ENCODE measurements around the gene HMGCS2.

The HMGCS2 gene

DNA sequence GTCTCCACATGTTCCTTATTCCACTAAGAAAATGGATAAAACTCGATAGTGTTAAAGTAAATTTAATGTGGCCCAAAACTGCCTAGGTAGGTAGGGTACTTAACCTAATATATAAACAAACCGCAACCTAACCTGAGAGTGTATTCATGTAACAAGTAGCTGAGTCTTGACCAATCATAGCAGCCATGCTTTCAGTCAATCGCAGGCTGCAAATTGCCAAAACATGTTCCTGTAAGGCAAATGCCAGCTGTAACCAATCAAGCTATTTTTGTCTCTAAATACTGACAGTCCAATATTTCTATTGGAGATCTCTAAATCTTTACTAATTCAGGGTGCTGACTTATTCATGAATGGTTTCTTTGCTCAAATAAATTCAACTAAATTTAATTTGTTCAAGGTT, 3.1 kb upstream of the HMGCS2 start:
- Histone ChIP-seq H3K79me2 (ENCODE audit: insufficient read depth, low read length) (no peaks in the 10 kb centered on the region), H4K20me1 (ENCODE audit: insufficient read depth, low read length) (no peaks in the 10 kb centered on the region), H3K27ac (ENCODE audit: low read length) (no peak overlapping the region), H3K4me2 (ENCODE audit: insufficient read depth, low read length) (no peak overlapping the region), H3K4me3 (ENCODE audit: low read depth in 1 of 2, low read length in 2 of 2) (no peak overlapping the region), H3K9me3 (ENCODE audit: insufficient read depth, low read length, severe bottlenecking) (no peaks in the 10 kb centered on the region), H3K36me3 (ENCODE audit: insufficient read depth, low read length) (no peaks in the 10 kb centered on the region), H3K9ac (ENCODE audit: low read depth, low read length) (no peak overlapping the region), H2AFZ (ENCODE audit: low read depth, low read length) (no peak overlapping the region), H3K27me3 (ENCODE audit: insufficient read depth, low read length, poor library complexity) (peaks cover 26% of the 10 kb centered on the region), H3K4me1 (ENCODE audit: insufficient read depth, low read length) (no peaks in the 10 kb centered on the region)
- no peak for ATAC-seq (ENCODE audit: insufficient read depth, low read depth)
- TF ChIP-seq, protein P1, sequence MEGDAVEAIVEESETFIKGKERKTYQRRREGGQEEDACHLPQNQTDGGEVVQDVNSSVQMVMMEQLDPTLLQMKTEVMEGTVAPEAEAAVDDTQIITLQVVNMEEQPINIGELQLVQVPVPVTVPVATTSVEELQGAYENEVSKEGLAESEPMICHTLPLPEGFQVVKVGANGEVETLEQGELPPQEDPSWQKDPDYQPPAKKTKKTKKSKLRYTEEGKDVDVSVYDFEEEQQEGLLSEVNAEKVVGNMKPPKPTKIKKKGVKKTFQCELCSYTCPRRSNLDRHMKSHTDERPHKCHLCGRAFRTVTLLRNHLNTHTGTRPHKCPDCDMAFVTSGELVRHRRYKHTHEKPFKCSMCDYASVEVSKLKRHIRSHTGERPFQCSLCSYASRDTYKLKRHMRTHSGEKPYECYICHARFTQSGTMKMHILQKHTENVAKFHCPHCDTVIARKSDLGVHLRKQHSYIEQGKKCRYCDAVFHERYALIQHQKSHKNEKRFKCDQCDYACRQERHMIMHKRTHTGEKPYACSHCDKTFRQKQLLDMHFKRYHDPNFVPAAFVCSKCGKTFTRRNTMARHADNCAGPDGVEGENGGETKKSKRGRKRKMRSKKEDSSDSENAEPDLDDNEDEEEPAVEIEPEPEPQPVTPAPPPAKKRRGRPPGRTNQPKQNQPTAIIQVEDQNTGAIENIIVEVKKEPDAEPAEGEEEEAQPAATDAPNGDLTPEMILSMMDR (IDR thresholded peaks at IDR 0.05; ENCODE audit: borderline replicate concordance, extremely low read depth, low read length, poor library complexity, severe bottlenecking): no peak
- no peak for TF ChIP-seq EZH2 (IDR thresholded peaks at IDR 0.05; ENCODE audit: borderline replicate concordance, low read depth, low read length, severe bottlenecking)
- DNase-seq: no peak

DNA sequence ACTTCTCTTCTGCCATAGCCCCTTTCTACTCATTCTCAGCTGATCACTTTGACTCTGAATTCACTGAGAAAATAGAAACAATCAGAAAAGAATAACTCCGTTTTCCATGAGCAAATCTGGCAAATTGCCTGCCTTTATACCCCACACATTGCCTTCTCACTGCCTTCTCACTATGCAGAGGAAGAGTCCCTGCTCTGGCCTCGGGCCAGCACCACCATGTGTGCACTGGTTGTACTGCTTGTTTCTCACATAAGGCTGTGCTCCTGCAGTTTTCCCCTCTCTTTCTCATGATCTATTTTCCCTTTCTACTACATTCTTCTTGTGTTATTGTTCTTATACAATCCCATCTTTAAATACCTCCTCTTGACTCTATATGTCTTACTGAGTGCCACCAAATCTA, 2.3 kb upstream of the HMGCS2 start:
- Histone ChIP-seq H4K20me1 (ENCODE audit: insufficient read depth, low read length) (no peaks in the 10 kb centered on the region), H3K4me2 (ENCODE audit: insufficient read depth, low read length) (no peak overlapping the region), H3K27me3 (ENCODE audit: insufficient read depth, low read length, poor library complexity) (peaks cover 29% of the 10 kb centered on the region), H3K4me3 (ENCODE audit: low read depth in 1 of 2, low read length in 2 of 2) (no peak overlapping the region), H3K36me3 (ENCODE audit: insufficient read depth, low read length) (no peaks in the 10 kb centered on the region), H3K79me2 (ENCODE audit: insufficient read depth, low read length) (no peaks in the 10 kb centered on the region), H3K4me1 (ENCODE audit: insufficient read depth, low read length) (no peaks in the 10 kb centered on the region), H3K27ac (ENCODE audit: low read length) (no peak overlapping the region), H3K9me3 (ENCODE audit: insufficient read depth, low read length, severe bottlenecking) (no peaks in the 10 kb centered on the region), H3K9ac (ENCODE audit: low read depth, low read length) (no peak overlapping the region), H2AFZ (ENCODE audit: low read depth, low read length) (no peak overlapping the region)
- DNase-seq: no peak
- no peak for TF ChIP-seq EZH2 (IDR thresholded peaks at IDR 0.05; ENCODE audit: borderline replicate concordance, low read depth, low read length, severe bottlenecking)
- TF ChIP-seq, protein P1 (IDR thresholded peaks at IDR 0.05; ENCODE audit: borderline replicate concordance, extremely low read depth, low read length, poor library complexity, severe bottlenecking): no peak
- no peak for ATAC-seq (ENCODE audit: insufficient read depth, low read depth)

- no peak overlapping the region for H2AFZ ChIP-seq (ENCODE audit: low read depth, low read length)
- TF ChIP-seq EZH2 (IDR thresholded peaks at IDR 0.05; ENCODE audit: borderline replicate concordance, low read depth, low read length, severe bottlenecking): no peak
- TF ChIP-seq, protein P1 (IDR thresholded peaks at IDR 0.05; ENCODE audit: borderline replicate concordance, extremely low read depth, low read length, poor library complexity, severe bottlenecking): no peak
- H3K4me2 ChIP-seq (ENCODE audit: insufficient read depth, low read length): no peak overlapping the region
- DNase-seq (no peak), ATAC-seq (ENCODE audit: insufficient read depth, low read depth) (no peak)
- no peak overlapping the region for H3K9ac ChIP-seq (ENCODE audit: low read depth, low read length)
- no peaks in the 10 kb centered on the region for H3K36me3 ChIP-seq (ENCODE audit: insufficient read depth, low read length)
- H4K20me1 ChIP-seq (ENCODE audit: insufficient read depth, low read length): no peaks in the 10 kb centered on the region
- H3K4me1 ChIP-seq (ENCODE audit: insufficient read depth, low read length): no peaks in the 10 kb centered on the region
- no peak overlapping the region for H3K4me3 ChIP-seq (ENCODE audit: low read depth in 1 of 2, low read length in 2 of 2)
- no peaks in the 10 kb centered on the region for H3K79me2 ChIP-seq (ENCODE audit: insufficient read depth, low read length)
- no peak overlapping the region for H3K27ac ChIP-seq (ENCODE audit: low read length)
- H3K27me3 ChIP-seq (ENCODE audit: insufficient read depth, low read length, poor library complexity): peaks cover 36% of the 10 kb centered on the region
- H3K9me3 ChIP-seq (ENCODE audit: insufficient read depth, low read length, severe bottlenecking): no peaks in the 10 kb centered on the region
Measured at GRCh38 chr1:119767486-119767885, 1.2 kb downstream of the HMGCS2 start.

DNA sequence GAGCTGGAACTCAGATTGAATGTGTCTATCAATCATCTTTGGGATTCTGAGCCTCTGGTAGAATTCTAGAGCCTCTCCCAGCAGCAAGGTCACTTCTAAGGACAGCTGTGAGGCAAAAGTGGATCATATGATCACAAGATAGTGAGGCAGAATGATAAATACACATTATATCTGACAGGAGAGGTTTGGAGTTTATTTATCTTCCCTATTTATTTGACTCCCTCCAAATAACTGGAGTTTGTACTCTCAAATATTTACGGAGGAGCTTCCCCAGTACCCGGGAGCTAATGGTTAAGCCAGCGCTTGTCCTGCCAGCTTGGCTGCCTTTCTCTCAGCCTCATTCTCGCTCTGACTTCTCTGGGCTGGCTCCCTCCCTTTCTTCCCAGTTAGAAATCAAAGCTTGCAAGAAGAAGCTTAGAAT, 2.3 kb downstream of the HMGCS2 start:
- Histone ChIP-seq H4K20me1 (ENCODE audit: insufficient read depth, low read length) (no peaks in the 10 kb centered on the region), H3K27ac (ENCODE audit: low read length) (no peak overlapping the region), H3K9ac (ENCODE audit: low read depth, low read length) (no peak overlapping the region), H3K9me3 (ENCODE audit: insufficient read depth, low read length, severe bottlenecking) (no peaks in the 10 kb centered on the region), H3K36me3 (ENCODE audit: insufficient read depth, low read length) (no peaks in the 10 kb centered on the region), H3K27me3 (ENCODE audit: insufficient read depth, low read length, poor library complexity) (peaks cover 28% of the 10 kb centered on the region), H3K79me2 (ENCODE audit: insufficient read depth, low read length) (no peaks in the 10 kb centered on the region), H3K4me1 (ENCODE audit: insufficient read depth, low read length) (no peaks in the 10 kb centered on the region), H3K4me3 (ENCODE audit: low read depth in 1 of 2, low read length in 2 of 2) (no peak overlapping the region), H2AFZ (ENCODE audit: low read depth, low read length) (no peak overlapping the region), H3K4me2 (ENCODE audit: insufficient read depth, low read length) (no peak overlapping the region)
- DNase-seq (no peak), ATAC-seq (ENCODE audit: insufficient read depth, low read depth) (no peak)
- no peak for TF ChIP-seq EZH2 (IDR thresholded peaks at IDR 0.05; ENCODE audit: borderline replicate concordance, low read depth, low read length, severe bottlenecking)
- TF ChIP-seq, protein P1 (IDR thresholded peaks at IDR 0.05; ENCODE audit: borderline replicate concordance, extremely low read depth, low read length, poor library complexity, severe bottlenecking): no peak
